Sigmoid colon (tissue), 3 donors: ENCODE results near the gene FANK1.

Experiments used
- POLR2A ChIP-seq, 2 donors: fragments of 450-650 bp; IDR thresholded peaks; one replicate each; pipeline ENCODE4 v1.6.1; 2016; ENCODE audit warnings: antibody characterized with exemption in 2 of 2, mild to moderate bottlenecking in 2 of 2, moderate library complexity in 2 of 2
- TF ChIP-seq, protein P1 (sequence below), 4 experiments: fragments of 450-650 bp in 3 of 4; fragments of 200-600 bp in 1 of 4; IDR thresholded peaks; one replicate each; pipeline ENCODE4 v1.5.1; 2016 to 2019; ENCODE audit warnings: antibody characterized with exemption in 4 of 4, mild to moderate bottlenecking in 3 of 4, moderate library complexity in 2 of 4

GRCh38 chr10:125883211-125883610, 13.2 kb upstream of the FANK1 start:
- TF ChIP-seq, protein P1, sequence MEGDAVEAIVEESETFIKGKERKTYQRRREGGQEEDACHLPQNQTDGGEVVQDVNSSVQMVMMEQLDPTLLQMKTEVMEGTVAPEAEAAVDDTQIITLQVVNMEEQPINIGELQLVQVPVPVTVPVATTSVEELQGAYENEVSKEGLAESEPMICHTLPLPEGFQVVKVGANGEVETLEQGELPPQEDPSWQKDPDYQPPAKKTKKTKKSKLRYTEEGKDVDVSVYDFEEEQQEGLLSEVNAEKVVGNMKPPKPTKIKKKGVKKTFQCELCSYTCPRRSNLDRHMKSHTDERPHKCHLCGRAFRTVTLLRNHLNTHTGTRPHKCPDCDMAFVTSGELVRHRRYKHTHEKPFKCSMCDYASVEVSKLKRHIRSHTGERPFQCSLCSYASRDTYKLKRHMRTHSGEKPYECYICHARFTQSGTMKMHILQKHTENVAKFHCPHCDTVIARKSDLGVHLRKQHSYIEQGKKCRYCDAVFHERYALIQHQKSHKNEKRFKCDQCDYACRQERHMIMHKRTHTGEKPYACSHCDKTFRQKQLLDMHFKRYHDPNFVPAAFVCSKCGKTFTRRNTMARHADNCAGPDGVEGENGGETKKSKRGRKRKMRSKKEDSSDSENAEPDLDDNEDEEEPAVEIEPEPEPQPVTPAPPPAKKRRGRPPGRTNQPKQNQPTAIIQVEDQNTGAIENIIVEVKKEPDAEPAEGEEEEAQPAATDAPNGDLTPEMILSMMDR (IDR thresholded peaks at IDR 0.05): no peak
- TF ChIP-seq POLR2A (IDR thresholded peaks at IDR 0.05): no peak
